Measurements from ENCODE around the gene POLK. TPM values are rescaled to one million over a fixed set of nuclear protein-coding genes. Genes with fewer than 3 reads are reported as not detected.
"Not testable (repeated sequence)": the region's sequence is repeated elsewhere in the genome, so short reads cannot be mapped to it uniquely, and the experiment has no call there.

Gene POLK
- total RNA-seq, 3 donors from 2014 or later: 44.0 to 58.4 (median 44.9) TPM

DNA sequence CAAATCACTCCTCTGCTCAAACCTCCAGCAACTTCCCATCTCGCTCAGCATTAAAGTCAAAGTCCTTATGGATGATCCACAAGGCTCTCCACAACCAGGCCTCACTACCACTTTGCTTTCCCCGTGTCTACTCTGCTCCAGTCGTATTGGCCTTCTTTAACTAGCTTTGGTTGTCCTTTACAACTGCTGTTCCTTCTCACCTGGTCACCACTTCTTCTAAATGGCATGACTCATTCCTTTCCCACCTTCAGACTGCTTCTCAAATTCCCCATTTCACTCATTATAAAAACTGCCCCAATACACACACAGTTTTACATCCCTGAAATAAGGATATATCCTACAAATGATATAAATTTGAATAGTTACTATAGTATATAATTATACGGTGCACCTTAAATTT lies 30.7 kb upstream of the POLK start:
- no peaks in the 10 kb centered on the region for H3K36me3 ChIP-seq
- DNase-seq (ENCODE audit: low spot score in 2 of 2): no peak
- H3K4me3 ChIP-seq: no peak overlapping the region
- H3K27ac ChIP-seq: no peak overlapping the region
- TF ChIP-seq, protein P1, sequence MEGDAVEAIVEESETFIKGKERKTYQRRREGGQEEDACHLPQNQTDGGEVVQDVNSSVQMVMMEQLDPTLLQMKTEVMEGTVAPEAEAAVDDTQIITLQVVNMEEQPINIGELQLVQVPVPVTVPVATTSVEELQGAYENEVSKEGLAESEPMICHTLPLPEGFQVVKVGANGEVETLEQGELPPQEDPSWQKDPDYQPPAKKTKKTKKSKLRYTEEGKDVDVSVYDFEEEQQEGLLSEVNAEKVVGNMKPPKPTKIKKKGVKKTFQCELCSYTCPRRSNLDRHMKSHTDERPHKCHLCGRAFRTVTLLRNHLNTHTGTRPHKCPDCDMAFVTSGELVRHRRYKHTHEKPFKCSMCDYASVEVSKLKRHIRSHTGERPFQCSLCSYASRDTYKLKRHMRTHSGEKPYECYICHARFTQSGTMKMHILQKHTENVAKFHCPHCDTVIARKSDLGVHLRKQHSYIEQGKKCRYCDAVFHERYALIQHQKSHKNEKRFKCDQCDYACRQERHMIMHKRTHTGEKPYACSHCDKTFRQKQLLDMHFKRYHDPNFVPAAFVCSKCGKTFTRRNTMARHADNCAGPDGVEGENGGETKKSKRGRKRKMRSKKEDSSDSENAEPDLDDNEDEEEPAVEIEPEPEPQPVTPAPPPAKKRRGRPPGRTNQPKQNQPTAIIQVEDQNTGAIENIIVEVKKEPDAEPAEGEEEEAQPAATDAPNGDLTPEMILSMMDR (IDR thresholded peaks at IDR 0.05): no peak
- TF ChIP-seq POLR2AphosphoS5 (IDR thresholded peaks at IDR 0.05) (no peak), POLR2A (IDR thresholded peaks at IDR 0.05) (no peak)
- no peaks in the 10 kb centered on the region for H3K4me1 ChIP-seq
- intact Hi-C loops (cut with DNase I; ENCODE audit: low total_unique reads): no loop called here
- no peaks in the 10 kb centered on the region for H3K27me3 ChIP-seq
- peaks cover 0 to 10% of the 10 kb centered on the region in 2 donors for H3K9me3 ChIP-seq

DNA sequence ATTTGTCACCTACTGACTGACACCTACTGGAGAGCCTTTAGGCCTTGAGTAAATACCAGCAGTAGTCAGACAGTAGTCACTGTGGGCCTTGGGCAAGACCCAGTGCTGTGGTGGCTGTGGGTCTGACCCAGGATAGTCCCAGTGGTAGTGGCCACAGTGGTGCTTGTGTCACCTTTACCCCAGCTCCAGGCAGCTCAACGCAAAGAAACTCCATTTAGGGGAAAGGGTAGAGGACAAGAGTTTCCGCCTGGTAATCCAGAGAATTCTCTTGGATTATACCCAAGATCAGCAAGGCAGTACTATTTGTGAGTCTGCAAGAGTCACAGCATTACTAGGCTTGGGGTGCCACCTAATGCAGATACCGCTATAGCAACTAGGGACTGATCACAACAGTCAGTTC lies 29.2 kb upstream of the POLK start:
- Histone ChIP-seq H3K9me3 (peaks cover 6 to 19% of the 10 kb centered on the region in 2 donors), H3K36me3 (no peaks in the 10 kb centered on the region), H3K4me3 (no peak overlapping the region), H3K27ac (no peak overlapping the region), H3K4me1 (no peaks in the 10 kb centered on the region), H3K27me3 (no peaks in the 10 kb centered on the region)
- no peak for DNase-seq (ENCODE audit: low spot score in 2 of 2)
- intact Hi-C loops (cut with DNase I; ENCODE audit: low total_unique reads): no loop called here
- TF ChIP-seq POLR2AphosphoS5 (IDR thresholded peaks at IDR 0.05) (no peak), POLR2A (IDR thresholded peaks at IDR 0.05) (no peak)
- TF ChIP-seq, protein P1 (IDR thresholded peaks at IDR 0.05): no peak

DNA sequence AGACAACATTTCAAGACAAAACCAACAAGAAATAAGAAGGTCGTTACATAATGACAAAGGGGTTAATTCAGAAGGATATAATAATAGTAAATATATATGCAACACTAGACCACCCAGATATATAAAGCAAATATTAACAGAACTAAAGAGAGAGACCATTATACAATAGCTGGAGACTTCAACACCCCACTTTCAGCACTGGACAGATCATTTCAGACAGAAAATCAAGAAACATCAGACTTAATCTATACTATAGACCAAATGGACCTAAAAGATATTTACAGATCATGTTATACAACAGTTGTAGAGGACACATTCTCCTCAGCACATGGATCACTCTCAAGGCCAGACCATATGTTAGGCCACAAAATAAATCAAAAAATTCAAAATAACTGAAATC lies 27.1 kb upstream of the POLK start:
- H3K9me3 ChIP-seq: peaks cover 6 to 24% of the 10 kb centered on the region in 2 donors
- no peak for TF ChIP-seq POLR2A (IDR thresholded peaks at IDR 0.05)
- no peak for TF ChIP-seq POLR2AphosphoS5 (IDR thresholded peaks at IDR 0.05)
- TF ChIP-seq, protein P1 (IDR thresholded peaks at IDR 0.05): no peak
- intact Hi-C loops (cut with DNase I; ENCODE audit: low total_unique reads): no loop called here
- H3K4me1 ChIP-seq: no peaks in the 10 kb centered on the region
- DNase-seq (ENCODE audit: low spot score in 2 of 2): no peak
- no peaks in the 10 kb centered on the region for H3K36me3 ChIP-seq
- H3K27ac ChIP-seq: no peak overlapping the region
- no peak overlapping the region for H3K4me3 ChIP-seq
- H3K27me3 ChIP-seq: no peaks in the 10 kb centered on the region

DNA sequence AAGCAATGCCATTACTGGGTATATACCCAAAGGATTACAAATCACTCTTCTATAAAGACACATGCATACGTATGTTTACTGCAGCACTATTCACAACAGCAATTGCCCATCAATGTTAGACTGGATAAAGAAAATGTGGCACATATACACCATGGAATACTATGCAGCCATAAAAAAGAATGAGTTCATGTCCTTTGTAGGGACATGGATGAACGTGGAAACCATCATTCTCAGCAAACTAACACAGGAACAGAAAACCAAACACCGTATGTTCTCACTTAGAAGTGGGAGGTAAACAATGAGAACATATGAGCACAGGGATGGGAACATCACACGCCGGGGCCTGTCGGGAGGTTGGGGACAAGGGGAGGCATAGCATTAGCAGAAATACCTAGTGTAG lies 21.8 kb upstream of the POLK start:
- H3K36me3 ChIP-seq; H3K4me3 ChIP-seq; H3K27me3 ChIP-seq; H3K27ac ChIP-seq; intact Hi-C loops (cut with DNase I; ENCODE audit: low total_unique reads); H3K4me1 ChIP-seq; DNase-seq (ENCODE audit: low spot score in 2 of 2): not testable (repeated sequence)
- peaks cover 6 to 25% of the 10 kb centered on the region in 2 donors for H3K9me3 ChIP-seq

GRCh38 chr5:75491621-75492020 lies 20.1 kb upstream of the POLK start:
- no peak for DNase-seq (ENCODE audit: low spot score in 2 of 2)
- TF ChIP-seq, protein P1 (IDR thresholded peaks at IDR 0.05): no peak
- no peak for TF ChIP-seq POLR2A (IDR thresholded peaks at IDR 0.05)
- TF ChIP-seq POLR2AphosphoS5 (IDR thresholded peaks at IDR 0.05): no peak
- Histone ChIP-seq H3K36me3 (no peaks in the 10 kb centered on the region), H3K4me3 (no peak overlapping the region), H3K27me3 (no peaks in the 10 kb centered on the region), H3K4me1 (no peaks in the 10 kb centered on the region), H3K27ac (no peak overlapping the region), H3K9me3 (peaks cover 6 to 18% of the 10 kb centered on the region in 2 donors)
- intact Hi-C loops (cut with DNase I; ENCODE audit: low total_unique reads): no loop called here

GRCh38 chr5:75496026-75496425 lies 15.7 kb upstream of the POLK start:
- no peak for DNase-seq (ENCODE audit: low spot score in 2 of 2)
- Histone ChIP-seq H3K36me3 (no peaks in the 10 kb centered on the region), H3K4me3 (no peak overlapping the region), H3K9me3 (no peaks in the 10 kb centered on the region), H3K4me1 (no peaks in the 10 kb centered on the region), H3K27me3 (no peaks in the 10 kb centered on the region), H3K27ac (no peak overlapping the region)
- intact Hi-C loops (cut with DNase I; ENCODE audit: low total_unique reads): no loop called here
- TF ChIP-seq POLR2A (IDR thresholded peaks at IDR 0.05): no peak
- TF ChIP-seq, protein P1 (IDR thresholded peaks at IDR 0.05): no peak
- no peak for TF ChIP-seq POLR2AphosphoS5 (IDR thresholded peaks at IDR 0.05)

All from breast epithelium (tissue), 4 donors.